ENCODE measurements around the gene SLC12A6. TPM values are rescaled to one million over a fixed set of nuclear protein-coding genes. Genes with fewer than 3 reads are reported as not detected.

The SLC12A6 gene
- total and polyA plus RNA-seq, 8 donors = 1.4 to 63.6 (median 13.1) TPM

DNA sequence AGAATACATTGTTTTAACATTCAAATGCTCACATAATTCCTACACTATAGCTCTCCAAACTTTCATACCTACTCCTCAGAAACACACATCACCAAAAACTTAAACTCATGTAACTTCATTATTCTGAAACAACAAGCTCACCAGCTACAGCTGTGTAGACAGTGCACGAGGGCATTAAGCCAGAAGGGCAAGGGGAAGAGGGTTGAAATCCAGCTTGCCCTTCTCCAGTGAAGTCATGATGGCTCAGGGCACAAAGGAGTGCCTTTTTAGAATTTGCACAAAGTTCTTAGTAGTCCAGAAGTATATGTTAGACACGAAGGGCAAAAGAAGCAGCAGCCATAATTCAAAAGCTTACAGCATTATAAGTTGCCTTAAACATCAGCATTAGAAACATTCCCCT lies 8.6 kb downstream of the SLC12A6 start:
- DNase-seq = no peak
- Histone ChIP-seq H3K27ac (peak overlapping the region in 1 of 5 donors; percentile 61), H3K9me3 (no peaks in the 10 kb centered on the region), H3K27me3 (no peaks in the 10 kb centered on the region), H3K4me3 (no peak overlapping the region), H3K4me1 (peaks cover 0 to 16% (median 0%) of the 10 kb centered on the region in 4 donors), H3K36me3 (peaks cover 0 to 6% (median 0%) of the 10 kb centered on the region in 4 donors)
- TF ChIP-seq POLR2A (IDR thresholded peaks at IDR 0.05) (no peak), POLR2AphosphoS5 (IDR thresholded peaks at IDR 0.05) (no peak), EP300 (IDR thresholded peaks at IDR 0.05) (no peak)
- TF ChIP-seq, protein P1, sequence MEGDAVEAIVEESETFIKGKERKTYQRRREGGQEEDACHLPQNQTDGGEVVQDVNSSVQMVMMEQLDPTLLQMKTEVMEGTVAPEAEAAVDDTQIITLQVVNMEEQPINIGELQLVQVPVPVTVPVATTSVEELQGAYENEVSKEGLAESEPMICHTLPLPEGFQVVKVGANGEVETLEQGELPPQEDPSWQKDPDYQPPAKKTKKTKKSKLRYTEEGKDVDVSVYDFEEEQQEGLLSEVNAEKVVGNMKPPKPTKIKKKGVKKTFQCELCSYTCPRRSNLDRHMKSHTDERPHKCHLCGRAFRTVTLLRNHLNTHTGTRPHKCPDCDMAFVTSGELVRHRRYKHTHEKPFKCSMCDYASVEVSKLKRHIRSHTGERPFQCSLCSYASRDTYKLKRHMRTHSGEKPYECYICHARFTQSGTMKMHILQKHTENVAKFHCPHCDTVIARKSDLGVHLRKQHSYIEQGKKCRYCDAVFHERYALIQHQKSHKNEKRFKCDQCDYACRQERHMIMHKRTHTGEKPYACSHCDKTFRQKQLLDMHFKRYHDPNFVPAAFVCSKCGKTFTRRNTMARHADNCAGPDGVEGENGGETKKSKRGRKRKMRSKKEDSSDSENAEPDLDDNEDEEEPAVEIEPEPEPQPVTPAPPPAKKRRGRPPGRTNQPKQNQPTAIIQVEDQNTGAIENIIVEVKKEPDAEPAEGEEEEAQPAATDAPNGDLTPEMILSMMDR (IDR thresholded peaks at IDR 0.05) = no peak
- WGBS, 5 donors = 63 to 79% (median 75%) methylated on average over 2 of the region's 2 CpGs
- intact Hi-C loops (cut with DNase I; ENCODE audit: low total_unique reads) = no loop called here

DNA sequence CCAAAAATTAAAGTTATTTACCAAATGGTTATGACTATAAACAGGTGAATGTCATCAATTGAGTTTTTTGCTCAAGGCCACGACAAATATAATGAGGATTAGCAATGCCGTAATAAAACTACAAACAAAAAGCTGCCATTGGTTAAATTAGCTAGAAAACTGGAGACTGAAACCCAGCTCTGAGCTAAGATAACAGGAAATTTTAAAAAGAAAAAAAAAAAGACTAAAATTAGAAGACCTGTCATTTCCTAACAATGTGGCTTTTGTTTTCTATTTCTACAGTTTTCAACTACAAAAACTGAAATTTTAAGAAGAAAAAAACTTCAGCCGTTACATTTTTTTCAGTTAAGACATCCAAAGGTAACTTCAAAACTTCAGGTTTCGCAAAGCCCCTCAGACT lies 9.7 kb downstream of the SLC12A6 start:
- H3K4me3 ChIP-seq = no peak overlapping the region
- H3K9me3 ChIP-seq = no peaks in the 10 kb centered on the region
- H3K27me3 ChIP-seq = no peaks in the 10 kb centered on the region
- peaks cover 0 to 6% (median 0%) of the 10 kb centered on the region in 4 donors for H3K4me1 ChIP-seq
- DNase-seq = no peak
- intact Hi-C loops (cut with DNase I; ENCODE audit: low total_unique reads) = no loop called here
- H3K27ac ChIP-seq = peak overlapping the region in 1 of 5 donors; percentile 61
- 72 to 84% (median 80%) methylated on average over 4 of the region's 4 CpGs for WGBS, 5 donors
- TF ChIP-seq POLR2AphosphoS5 (IDR thresholded peaks at IDR 0.05) = no peak
- TF ChIP-seq EP300 (IDR thresholded peaks at IDR 0.05) = no peak
- TF ChIP-seq, protein P1 (IDR thresholded peaks at IDR 0.05) = no peak
- TF ChIP-seq POLR2A (IDR thresholded peaks at IDR 0.05) = no peak
- peaks cover 0 to 6% (median 0%) of the 10 kb centered on the region in 4 donors for H3K36me3 ChIP-seq

DNA sequence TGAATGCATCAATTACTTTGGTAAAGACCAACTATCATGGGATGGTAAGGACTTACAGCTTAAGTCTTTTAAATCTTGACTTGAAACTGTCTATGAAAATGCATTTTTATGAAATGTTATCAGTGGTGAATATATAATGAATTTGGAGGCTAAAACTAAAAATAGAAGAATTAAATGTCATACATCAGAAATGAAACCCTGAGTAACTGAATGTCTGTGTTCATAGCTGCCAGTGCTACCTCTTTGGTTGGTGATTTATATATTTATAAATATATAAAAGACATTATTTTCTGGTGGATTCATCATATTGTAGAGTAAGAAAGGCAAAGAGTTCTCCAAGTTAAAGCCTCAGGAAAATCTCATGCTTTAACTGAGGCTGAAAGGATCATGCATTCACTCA lies 12.2 kb downstream of the SLC12A6 start:
- no peaks in the 10 kb centered on the region for H3K9me3 ChIP-seq
- intact Hi-C loops (cut with DNase I; ENCODE audit: low total_unique reads) = no loop called here

DNA sequence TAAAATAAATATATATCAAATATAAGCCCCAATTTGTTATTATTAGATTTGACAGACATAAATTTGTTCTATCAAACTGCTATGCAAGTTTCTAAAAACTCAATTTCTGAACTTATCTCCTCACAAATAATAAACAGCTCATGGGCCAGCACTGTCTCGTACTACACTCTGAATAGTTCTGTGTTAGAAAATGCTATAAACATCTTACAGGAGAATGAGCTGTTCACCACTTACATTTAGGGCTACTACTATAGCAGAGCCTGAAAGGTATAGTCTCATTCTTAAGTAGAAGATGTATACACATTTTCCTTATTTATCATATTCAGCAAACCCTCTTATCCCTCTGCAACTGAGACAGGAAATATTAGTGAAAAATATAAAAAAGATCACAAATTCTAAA lies 12.6 kb downstream of the SLC12A6 start:
- Histone ChIP-seq H3K27ac (no peak overlapping the region), H3K4me1 (no peaks in the 10 kb centered on the region), H3K9me3 (no peaks in the 10 kb centered on the region), H3K36me3 (no peaks in the 10 kb centered on the region), H3K4me3 (no peak overlapping the region), H3K27me3 (no peaks in the 10 kb centered on the region)
- WGBS, 5 donors = 79 to 97% (median 95%) methylated on average over 1 of the region's 1 CpG
- intact Hi-C loops (cut with DNase I; ENCODE audit: low total_unique reads) = no loop called here
- TF ChIP-seq EP300 (IDR thresholded peaks at IDR 0.05) = no peak
- no peak for TF ChIP-seq POLR2AphosphoS5 (IDR thresholded peaks at IDR 0.05)
- TF ChIP-seq, protein P1 (IDR thresholded peaks at IDR 0.05) = no peak
- no peak for TF ChIP-seq POLR2A (IDR thresholded peaks at IDR 0.05)
- no peak for DNase-seq

More for the DNA sequence above, 12.2 kb downstream of the SLC12A6 start:
- Histone ChIP-seq H3K36me3 (no peaks in the 10 kb centered on the region), H3K4me3 (no peak overlapping the region), H3K27ac (no peak overlapping the region), H3K4me1 (no peaks in the 10 kb centered on the region), H3K27me3 (no peaks in the 10 kb centered on the region)
- TF ChIP-seq EP300 (IDR thresholded peaks at IDR 0.05) (no peak), POLR2A (IDR thresholded peaks at IDR 0.05) (no peak), POLR2AphosphoS5 (IDR thresholded peaks at IDR 0.05) (no peak)
- TF ChIP-seq, protein P1 (IDR thresholded peaks at IDR 0.05) = no peak
- DNase-seq = no peak

Measured in stomach (tissue), 9 donors.